WTC11 (cell line): Measurements from ENCODE around the gene RAB11FIP3.

Source experiments
- CBFB ChIP-seq: sonication (generic); formaldehyde crosslinking; IDR thresholded peaks from 2 replicates; pipeline ENCODE4 v1.8.1; 2022; ENCODE audit warnings: mild to moderate bottlenecking, low read depth, missing genetic modification reagents
- CTCF ChIP-seq: fragments of 200-600 bp; IDR thresholded peaks from 2 replicates; pipeline ENCODE4 v1.8.0; 2022; ENCODE audit warnings: antibody characterized with exemption
- ELF4 ChIP-seq: sonication (generic); formaldehyde crosslinking; IDR thresholded peaks from 2 replicates; pipeline ENCODE4 v1.8.1; 2022; ENCODE audit warnings: low read depth, mild to moderate bottlenecking, moderate library complexity, missing genetic modification reagents
- IRF2 ChIP-seq: sonication (generic); formaldehyde crosslinking; IDR thresholded peaks from 2 replicates; pipeline ENCODE4 v1.8.0; 2022; ENCODE audit warnings: low read depth, missing genetic modification reagents, borderline replicate concordance
- MAX ChIP-seq: sonication (generic); formaldehyde crosslinking; IDR thresholded peaks from 2 replicates; pipeline ENCODE4 v1.8.0; 2022; ENCODE audit warnings: mild to moderate bottlenecking, missing genetic modification reagents
- NR1H2 ChIP-seq: sonication (generic); formaldehyde crosslinking; IDR thresholded peaks from 2 replicates; pipeline ENCODE4 v1.9.0; 2021; ENCODE audit warnings: mild to moderate bottlenecking, moderate library complexity, missing genetic modification reagents
- SP1 ChIP-seq: sonication (generic); formaldehyde crosslinking; conservative IDR thresholded peaks from 2 replicates; pipeline ENCODE4 v1.8.1; 2022; ENCODE audit warnings: missing genetic modification reagents
- USF2 ChIP-seq: sonication (generic); formaldehyde crosslinking; IDR thresholded peaks from 2 replicates; pipeline ENCODE4 v1.8.1; 2023; ENCODE audit warnings: mild to moderate bottlenecking, missing genetic modification reagents, moderate library complexity
- ZNF396 ChIP-seq: fragments of 250-450 bp; sonication (Bioruptor Pico); IDR thresholded peaks from 2 replicates; pipeline ENCODE4 v1.8.0; 2021; ENCODE audit warnings: mild to moderate bottlenecking, moderate library complexity, borderline replicate concordance
- TF ChIP-seq, protein P1 (sequence below): sonication (generic); formaldehyde crosslinking; IDR thresholded peaks from 2 replicates; pipeline ENCODE4 v1.8.1; 2023; ENCODE audit warnings: mild to moderate bottlenecking, missing genetic modification reagents, borderline replicate concordance
- TF ChIP-seq, protein P2 (sequence below): sonication (generic); formaldehyde crosslinking; conservative IDR thresholded peaks from 2 replicates; pipeline ENCODE4 v1.8.1; 2022; ENCODE audit warnings: mild to moderate bottlenecking, missing genetic modification reagents
- TF ChIP-seq, protein P3 (sequence below): sonication (generic); formaldehyde crosslinking; IDR thresholded peaks from 2 replicates; pipeline ENCODE4 v1.8.0; 2023; ENCODE audit warnings: missing genetic modification reagents

DNA sequence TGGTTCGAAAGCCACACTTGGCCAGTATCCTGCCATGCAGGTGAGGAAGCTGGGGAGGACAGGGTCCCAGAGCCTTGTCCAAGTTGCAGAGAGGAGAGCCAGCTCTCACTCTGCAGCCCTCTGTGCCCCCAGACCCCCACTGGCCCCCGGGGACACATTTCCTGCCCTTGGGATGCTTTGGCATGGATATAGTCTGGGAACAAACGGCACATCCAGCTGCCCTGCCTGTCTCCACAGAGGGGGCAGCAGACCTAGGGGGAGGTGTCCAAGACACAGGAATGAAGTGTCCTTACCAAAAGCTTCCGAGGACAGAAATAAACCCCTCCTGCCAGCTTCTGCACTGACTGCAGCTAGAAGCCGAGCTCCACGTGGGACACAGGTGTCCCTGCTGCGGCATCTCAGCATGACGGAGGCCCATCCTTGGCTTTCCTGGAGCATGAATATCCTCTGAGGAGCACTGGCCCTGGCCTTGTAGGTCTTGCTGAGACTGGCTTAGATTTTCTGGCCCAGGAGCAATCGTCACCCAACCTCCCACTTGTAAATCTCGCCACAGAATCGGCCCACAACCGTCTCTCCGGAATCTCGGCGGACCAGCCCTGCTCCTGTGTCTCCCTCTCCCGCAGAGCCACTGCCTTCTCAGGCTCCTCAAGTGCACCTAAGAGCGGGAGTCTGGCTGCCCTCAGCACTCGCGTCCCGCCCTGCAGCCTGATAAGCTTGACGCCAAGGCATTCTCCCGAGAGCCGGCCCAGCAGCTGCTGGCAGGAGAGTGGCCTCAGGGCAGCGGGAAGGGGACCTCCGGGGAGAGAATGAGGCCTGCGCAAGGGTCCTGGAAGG, 100.9 kb downstream of the RAB11FIP3 start:
- TF ChIP-seq, protein P1, sequence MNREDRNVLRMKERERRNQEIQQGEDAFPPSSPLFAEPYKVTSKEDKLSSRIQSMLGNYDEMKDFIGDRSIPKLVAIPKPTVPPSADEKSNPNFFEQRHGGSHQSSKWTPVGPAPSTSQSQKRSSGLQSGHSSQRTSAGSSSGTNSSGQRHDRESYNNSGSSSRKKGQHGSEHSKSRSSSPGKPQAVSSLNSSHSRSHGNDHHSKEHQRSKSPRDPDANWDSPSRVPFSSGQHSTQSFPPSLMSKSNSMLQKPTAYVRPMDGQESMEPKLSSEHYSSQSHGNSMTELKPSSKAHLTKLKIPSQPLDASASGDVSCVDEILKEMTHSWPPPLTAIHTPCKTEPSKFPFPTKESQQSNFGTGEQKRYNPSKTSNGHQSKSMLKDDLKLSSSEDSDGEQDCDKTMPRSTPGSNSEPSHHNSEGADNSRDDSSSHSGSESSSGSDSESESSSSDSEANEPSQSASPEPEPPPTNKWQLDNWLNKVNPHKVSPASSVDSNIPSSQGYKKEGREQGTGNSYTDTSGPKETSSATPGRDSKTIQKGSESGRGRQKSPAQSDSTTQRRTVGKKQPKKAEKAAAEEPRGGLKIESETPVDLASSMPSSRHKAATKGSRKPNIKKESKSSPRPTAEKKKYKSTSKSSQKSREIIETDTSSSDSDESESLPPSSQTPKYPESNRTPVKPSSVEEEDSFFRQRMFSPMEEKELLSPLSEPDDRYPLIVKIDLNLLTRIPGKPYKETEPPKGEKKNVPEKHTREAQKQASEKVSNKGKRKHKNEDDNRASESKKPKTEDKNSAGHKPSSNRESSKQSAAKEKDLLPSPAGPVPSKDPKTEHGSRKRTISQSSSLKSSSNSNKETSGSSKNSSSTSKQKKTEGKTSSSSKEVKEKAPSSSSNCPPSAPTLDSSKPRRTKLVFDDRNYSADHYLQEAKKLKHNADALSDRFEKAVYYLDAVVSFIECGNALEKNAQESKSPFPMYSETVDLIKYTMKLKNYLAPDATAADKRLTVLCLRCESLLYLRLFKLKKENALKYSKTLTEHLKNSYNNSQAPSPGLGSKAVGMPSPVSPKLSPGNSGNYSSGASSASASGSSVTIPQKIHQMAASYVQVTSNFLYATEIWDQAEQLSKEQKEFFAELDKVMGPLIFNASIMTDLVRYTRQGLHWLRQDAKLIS (CRISPR knock-in tag), result no peak
- no peak for TF ChIP-seq CTCF
- no peak for TF ChIP-seq NR1H2
- no peak for TF ChIP-seq ZNF396 (CRISPR knock-in tag)
- TF ChIP-seq, protein P2, sequence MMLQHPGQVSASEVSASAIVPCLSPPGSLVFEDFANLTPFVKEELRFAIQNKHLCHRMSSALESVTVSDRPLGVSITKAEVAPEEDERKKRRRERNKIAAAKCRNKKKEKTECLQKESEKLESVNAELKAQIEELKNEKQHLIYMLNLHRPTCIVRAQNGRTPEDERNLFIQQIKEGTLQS (CRISPR knock-in tag), result no peak
- TF ChIP-seq ELF4 (CRISPR knock-in tag), result no peak
- TF ChIP-seq, protein P3, sequence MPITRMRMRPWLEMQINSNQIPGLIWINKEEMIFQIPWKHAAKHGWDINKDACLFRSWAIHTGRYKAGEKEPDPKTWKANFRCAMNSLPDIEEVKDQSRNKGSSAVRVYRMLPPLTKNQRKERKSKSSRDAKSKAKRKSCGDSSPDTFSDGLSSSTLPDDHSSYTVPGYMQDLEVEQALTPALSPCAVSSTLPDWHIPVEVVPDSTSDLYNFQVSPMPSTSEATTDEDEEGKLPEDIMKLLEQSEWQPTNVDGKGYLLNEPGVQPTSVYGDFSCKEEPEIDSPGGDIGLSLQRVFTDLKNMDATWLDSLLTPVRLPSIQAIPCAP (CRISPR knock-in tag), result no peak
- no peak for TF ChIP-seq MAX (CRISPR knock-in tag)
- no peak for TF ChIP-seq USF2 (CRISPR knock-in tag)
- no peak for TF ChIP-seq CBFB (CRISPR knock-in tag)
- no peak for TF ChIP-seq IRF2 (CRISPR knock-in tag)
- no peak for TF ChIP-seq SP1 (CRISPR knock-in tag)
